Naive thymus-derived CD8-positive, alpha-beta T cell (primary cell): ENCODE measurements around the gene DSTN. TPM values are rescaled to one million over a fixed set of nuclear protein-coding genes. Genes with fewer than 3 reads are reported as not detected.
A peak's percentile ranks its signal among the peaks of the same experiment; 100 is the strongest.

Experiments
- ATAC-seq, 2 donors: fragments of 150-1000 bp; cut with Tn5 transposase in 1 of 2; sonication (Bioruptor Pico), chemical (Tn5 transposase) in 1 of 2; 1 replicate in 1 of 2; 2 replicates in 1 of 2; pipeline ENCODE4 v1.10.0; 2021; ENCODE audit warnings: mild to moderate bottlenecking in 2 of 2, moderate library complexity in 2 of 2
- POLR2A ChIA-PET: fragments of 350-600 bp; sonication (Branson Sonifier 250); formaldehyde crosslinking; loops from one replicate; lab custom pipeline; 2021; ENCODE audit warnings: antibody characterized with exemption; lab: Charles Lee
- DNase-seq, 10 donors: peaks; one replicate each; pipeline versions ENCODE4 v3.0.0 to v3.0.0-alpha.2; 2020 to 2022
- H3K27ac Mint-ChIP-seq, 10 donors: one replicate each; pipeline ENCODE4 v1.8.0; 2020 to 2022; ENCODE audit warnings: mild to moderate bottlenecking in 10 of 10, mixed read lengths in 10 of 10, moderate library complexity in 4 of 10, inconsistent platforms in 1 of 10
- H3K27me3 Mint-ChIP-seq, 5 donors: one replicate each; pipeline ENCODE4 v1.8.0; 2021 to 2022; ENCODE audit warnings: mixed read lengths in 5 of 5
- H3K36me3 Mint-ChIP-seq, 3 donors: one replicate each; pipeline ENCODE4 v1.8.0; 2020 to 2022; ENCODE audit warnings: mixed read lengths in 3 of 3, mild to moderate bottlenecking in 2 of 3, inconsistent platforms in 1 of 3
- H3K4me1 Mint-ChIP-seq, 4 donors: one replicate each; pipeline ENCODE4 v1.8.0; 2021 to 2022; ENCODE audit warnings: mixed read lengths in 4 of 4
- H3K4me3 Mint-ChIP-seq, 10 donors: one replicate each; pipeline ENCODE4 v1.8.0; 2020 to 2022; ENCODE audit warnings: mild to moderate bottlenecking in 10 of 10, mixed read lengths in 10 of 10, moderate library complexity in 6 of 10, inconsistent platforms in 1 of 10
- H3K9me3 Mint-ChIP-seq, 9 donors: one replicate each; pipeline ENCODE4 v1.8.0; 2020 to 2022; ENCODE audit warnings: mixed read lengths in 9 of 9, mild to moderate bottlenecking in 3 of 9, inconsistent platforms in 1 of 9, moderate library complexity in 1 of 9
- polyA plus RNA-seq, 3 donors: library from polyadenylated mRNA; unstranded; fragments of 300-500 nt; fragmentation: Illumina TruSeq; gene quantifications; one replicate each; pipeline ENCODE4 v1.2.3, GENCODE V29; 2021
- total RNA-seq, 8 experiments: library from RNA in 2 of 8; stranded (reverse) in 2 of 8; gene quantifications; one replicate each; pipeline ENCODE4 v1.2.3 and lab custom pipeline; 2021 to 2026

The DSTN gene
- total and polyA plus RNA-seq, 5 experiments from 2014 or later: 28.4 to 140 (median 75.1) TPM

GRCh38 chr20:17641520-17641964, 71.7 kb downstream of the DSTN start:
- H3K27me3 Mint-ChIP-seq: no peaks in the 10 kb centered on the region
- H3K4me1 Mint-ChIP-seq: peaks cover 0 to 13% (median 0%) of the 10 kb centered on the region in 4 donors
- DNase-seq (no peak), ATAC-seq (no peak)
- H3K4me3 Mint-ChIP-seq: no peak overlapping the region
- H3K36me3 Mint-ChIP-seq: peaks cover 0 to 11% (median 0%) of the 10 kb centered on the region in 3 donors
- H3K27ac Mint-ChIP-seq: peak overlapping the region in 2 of 10 donors; percentile 37 to 76
- POLR2A ChIA-PET: no interaction called here
- H3K9me3 Mint-ChIP-seq: no peaks in the 10 kb centered on the region

DNA sequence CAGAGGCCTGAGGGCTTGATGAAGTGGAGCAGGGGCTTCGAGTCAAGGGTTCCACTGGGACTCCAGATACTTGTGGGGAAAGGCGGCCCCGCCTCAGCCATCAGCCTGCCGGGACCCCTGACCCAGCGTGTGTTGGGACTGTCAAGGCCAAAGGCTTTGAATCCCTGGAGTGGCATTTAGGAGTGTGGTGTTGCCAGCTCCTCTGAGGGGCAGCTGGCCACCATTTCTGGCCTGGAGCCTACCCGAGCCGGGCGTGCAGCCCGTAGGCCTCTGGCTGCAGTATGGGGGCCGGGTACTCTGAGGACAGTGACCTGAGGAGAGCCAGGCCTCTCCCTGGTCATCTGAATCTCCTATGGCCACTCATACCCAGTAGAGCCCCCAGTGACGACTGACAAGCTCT, 72.1 kb downstream of the DSTN start:
- Mint-ChIP-seq H3K4me3 (no peak overlapping the region), H3K36me3 (peaks cover 0 to 11% (median 0%) of the 10 kb centered on the region in 3 donors), H3K27ac (no peak overlapping the region), H3K27me3 (no peaks in the 10 kb centered on the region), H3K9me3 (no peaks in the 10 kb centered on the region), H3K4me1 (peaks cover 0 to 13% (median 0%) of the 10 kb centered on the region in 4 donors)
- POLR2A ChIA-PET: no interaction called here
- no peak for ATAC-seq
- DNase-seq: no peak

- Mint-ChIP-seq H3K4me1 (peaks cover 0 to 18% (median 0%) of the 10 kb centered on the region in 4 donors), H3K27ac (no peak overlapping the region), H3K9me3 (no peaks in the 10 kb centered on the region), H3K27me3 (no peaks in the 10 kb centered on the region), H3K36me3 (peaks cover 0 to 11% (median 0%) of the 10 kb centered on the region in 3 donors), H3K4me3 (no peak overlapping the region)
- POLR2A ChIA-PET: no interaction called here
- ATAC-seq: no peak
- DNase-seq: no peak
These were observed 72.8 kb downstream of the DSTN start for GRCh38 chr20:17642404-17643269.

GRCh38 chr20:17643531-17644188, 73.8 kb downstream of the DSTN start:
- ATAC-seq: no peak
- POLR2A ChIA-PET: no interaction called here
- DNase-seq: no peak
- H3K4me1 Mint-ChIP-seq: peaks cover 0 to 25% (median 4%) of the 10 kb centered on the region in 4 donors
- no peaks in the 10 kb centered on the region for H3K9me3 Mint-ChIP-seq
- H3K27me3 Mint-ChIP-seq: no peaks in the 10 kb centered on the region
- no peak overlapping the region for H3K4me3 Mint-ChIP-seq
- H3K36me3 Mint-ChIP-seq: peaks cover 0 to 11% (median 0%) of the 10 kb centered on the region in 3 donors
- peak overlapping the region in 1 of 10 donors; percentile 17 for H3K27ac Mint-ChIP-seq

DNA sequence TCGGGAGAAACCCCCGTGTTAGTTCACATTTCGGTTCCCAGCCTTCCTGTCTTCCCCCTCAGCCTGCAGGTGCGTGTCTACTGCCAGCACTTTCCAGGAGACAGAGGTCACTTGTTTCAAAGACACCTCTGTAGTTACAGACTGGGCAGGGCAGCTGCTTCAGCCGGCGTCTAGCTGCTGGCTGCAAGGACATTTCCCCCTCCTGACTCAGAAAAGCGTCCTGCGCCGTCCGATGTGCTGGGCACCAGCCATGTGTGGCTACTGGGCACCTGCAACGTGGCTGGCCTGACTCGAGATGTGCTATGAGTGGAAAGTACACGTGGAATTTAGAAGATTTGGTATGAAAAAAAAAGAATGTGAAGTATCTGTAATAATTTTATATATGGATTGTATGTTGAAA, 74.6 kb downstream of the DSTN start:
- POLR2A ChIA-PET: no interaction called here
- Mint-ChIP-seq H3K27ac (peak overlapping the region in 3 of 10 donors; percentile 29 to 52 (median 34)), H3K4me1 (peaks cover 0 to 33% (median 9%) of the 10 kb centered on the region in 4 donors)

DNA sequence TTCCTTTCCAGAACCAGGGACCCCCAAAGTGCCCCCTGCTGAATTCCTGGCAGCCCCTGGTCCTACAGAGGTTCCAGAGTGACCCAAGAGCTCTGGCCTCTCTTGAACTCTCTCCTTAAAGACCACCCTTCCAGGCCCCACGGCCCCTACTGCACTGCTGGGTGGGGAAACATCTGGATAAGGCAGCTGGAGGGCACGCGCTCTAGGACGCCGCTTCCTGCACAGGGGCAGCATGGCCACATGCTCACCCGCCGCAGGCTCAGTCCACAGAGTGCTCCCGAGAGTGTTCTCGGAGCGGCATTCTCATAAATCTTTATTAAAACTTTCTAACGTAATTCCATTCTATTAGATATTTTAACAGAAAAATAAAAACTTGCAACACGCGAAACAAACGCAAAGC, 75.1 kb downstream of the DSTN start:
- Mint-ChIP-seq H3K27me3 (no peaks in the 10 kb centered on the region), H3K27ac (no peak overlapping the region), H3K36me3 (peaks cover 0 to 7% (median 0%) of the 10 kb centered on the region in 3 donors), H3K4me1 (peaks cover 0 to 37% (median 9%) of the 10 kb centered on the region in 4 donors), H3K4me3 (no peak overlapping the region), H3K9me3 (no peaks in the 10 kb centered on the region)
- ATAC-seq (no peak), DNase-seq (no peak)
- POLR2A ChIA-PET: no interaction called here

More for the DNA sequence above, 74.6 kb downstream of the DSTN start:
- DNase-seq (no peak), ATAC-seq (no peak)
- H3K9me3 Mint-ChIP-seq: no peaks in the 10 kb centered on the region
- no peak overlapping the region for H3K4me3 Mint-ChIP-seq
- H3K36me3 Mint-ChIP-seq: peaks cover 0 to 11% (median 0%) of the 10 kb centered on the region in 3 donors
- H3K27me3 Mint-ChIP-seq: no peaks in the 10 kb centered on the region

DNA sequence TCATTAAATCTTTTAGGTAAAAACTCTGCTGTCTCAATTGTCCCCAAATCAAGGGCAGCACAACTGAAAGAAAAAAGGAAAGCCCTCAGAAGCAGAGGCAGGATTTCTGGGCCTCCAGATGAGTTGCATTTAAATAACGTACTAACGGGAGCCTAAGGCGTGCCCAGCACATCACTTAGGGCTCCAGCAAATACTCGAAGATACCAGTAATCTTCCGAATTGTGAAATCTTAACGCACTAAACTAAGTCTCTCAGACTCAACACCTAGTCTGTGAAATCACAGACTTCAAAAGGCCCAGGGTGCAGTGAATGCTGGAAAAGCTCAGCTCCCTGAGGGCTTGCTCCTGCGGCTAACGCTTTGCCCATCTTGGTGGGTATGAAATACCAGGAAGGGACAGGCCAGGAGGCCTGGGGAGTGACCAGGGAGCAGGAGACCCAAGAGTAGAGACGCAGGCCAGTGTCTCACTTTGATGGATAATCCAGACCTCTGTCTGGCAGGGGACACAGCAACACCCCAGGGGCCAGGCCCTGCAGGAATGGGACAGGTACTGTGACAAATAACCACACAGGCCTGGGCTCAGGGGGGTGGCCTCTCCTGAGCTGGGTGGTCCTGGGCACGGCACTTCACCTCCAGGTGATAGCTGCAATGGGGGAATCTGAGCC, 75.8 kb downstream of the DSTN start:
- POLR2A ChIA-PET: no interaction called here
- Mint-ChIP-seq H3K27ac (no peak overlapping the region), H3K36me3 (peaks cover 0 to 2% (median 0%) of the 10 kb centered on the region in 3 donors), H3K4me1 (peaks cover 0 to 44% (median 9%) of the 10 kb centered on the region in 4 donors), H3K9me3 (no peaks in the 10 kb centered on the region), H3K4me3 (no peak overlapping the region), H3K27me3 (no peaks in the 10 kb centered on the region)
- DNase-seq (peak in 1 of 10 donors; percentile 45), ATAC-seq (no peak)

DNA sequence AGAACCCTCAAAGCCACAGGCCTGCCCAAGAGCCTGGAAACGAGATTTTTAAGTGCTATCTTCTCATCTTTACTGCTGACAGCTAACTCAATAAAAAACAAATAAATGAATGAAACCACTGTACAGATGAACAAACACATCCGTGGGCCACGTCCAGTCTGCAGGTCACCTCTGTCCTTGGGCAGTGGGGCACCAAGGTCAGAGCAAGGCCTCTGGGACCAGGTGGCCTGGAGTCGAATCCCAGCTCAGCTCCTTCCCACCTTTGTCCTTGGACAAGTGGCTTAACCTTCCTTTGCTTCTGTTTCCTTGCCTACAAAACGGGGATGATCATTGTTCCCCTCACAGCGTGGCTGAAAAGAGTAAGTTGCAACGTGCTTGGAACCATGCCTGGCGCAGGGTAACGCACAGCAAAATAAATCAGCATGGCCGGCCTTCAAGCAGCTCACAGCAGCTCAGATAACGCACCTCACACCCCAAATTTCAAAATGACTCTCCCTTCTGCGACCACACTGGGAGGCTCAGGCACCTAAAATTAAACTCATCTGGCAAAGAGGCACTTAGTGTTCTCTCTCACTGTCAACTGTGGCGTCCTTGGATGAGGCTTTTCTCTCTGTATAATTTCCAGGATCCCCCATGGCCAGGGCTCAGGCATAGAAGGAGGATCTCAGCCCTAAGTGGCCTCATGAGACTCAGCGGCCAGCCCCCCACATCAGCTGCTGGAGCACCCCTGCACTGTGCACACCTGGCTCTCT, 76.5 kb downstream of the DSTN start:
- Mint-ChIP-seq H3K4me3 (no peak overlapping the region), H3K27me3 (no peaks in the 10 kb centered on the region), H3K27ac (no peak overlapping the region), H3K36me3 (peaks cover 0 to 2% (median 0%) of the 10 kb centered on the region in 3 donors), H3K4me1 (peaks cover 0 to 50% (median 9%) of the 10 kb centered on the region in 4 donors), H3K9me3 (no peaks in the 10 kb centered on the region)
- POLR2A ChIA-PET: no interaction called here
- ATAC-seq (no peak), DNase-seq (no peak)

DNA sequence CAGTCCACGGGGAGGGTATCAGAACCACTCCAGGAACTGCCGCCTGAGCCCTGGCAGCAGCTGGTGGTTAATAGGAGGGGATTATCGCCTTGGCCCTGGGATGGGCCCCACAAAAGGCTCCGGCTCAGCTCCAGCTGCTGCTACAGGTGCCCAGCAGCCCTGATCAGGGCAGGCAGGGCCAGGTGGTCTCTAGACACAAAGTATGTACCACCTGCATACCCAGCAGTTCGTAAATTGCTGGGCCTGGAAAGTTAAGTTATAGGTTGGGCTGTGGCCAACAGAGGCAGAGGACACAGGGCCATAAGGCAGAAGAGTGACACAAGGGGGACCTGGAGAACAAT, 77.1 kb downstream of the DSTN start:
- Mint-ChIP-seq H3K4me1 (peaks cover 0 to 50% (median 9%) of the 10 kb centered on the region in 4 donors), H3K9me3 (no peaks in the 10 kb centered on the region), H3K4me3 (no peak overlapping the region), H3K27ac (no peak overlapping the region), H3K36me3 (peaks cover 0 to 2% (median 0%) of the 10 kb centered on the region in 3 donors), H3K27me3 (no peaks in the 10 kb centered on the region)
- ATAC-seq (no peak), DNase-seq (peak in 1 of 10 donors; percentile 38)
- POLR2A ChIA-PET: no interaction called here

GRCh38 chr20:17647391-17648314, 77.8 kb downstream of the DSTN start:
- Mint-ChIP-seq H3K36me3 (peaks cover 0 to 2% (median 0%) of the 10 kb centered on the region in 3 donors), H3K4me3 (peak overlapping the region in 1 of 10 donors; percentile 11), H3K27me3 (no peaks in the 10 kb centered on the region), H3K4me1 (peaks cover 0 to 50% (median 9%) of the 10 kb centered on the region in 4 donors), H3K9me3 (no peaks in the 10 kb centered on the region), H3K27ac (peak overlapping the region in 3 of 10 donors; percentile 25 to 44 (median 33))
- POLR2A ChIA-PET: no interaction called here
- DNase-seq (peak in 1 of 10 donors; percentile 27), ATAC-seq (no peak)

DNA sequence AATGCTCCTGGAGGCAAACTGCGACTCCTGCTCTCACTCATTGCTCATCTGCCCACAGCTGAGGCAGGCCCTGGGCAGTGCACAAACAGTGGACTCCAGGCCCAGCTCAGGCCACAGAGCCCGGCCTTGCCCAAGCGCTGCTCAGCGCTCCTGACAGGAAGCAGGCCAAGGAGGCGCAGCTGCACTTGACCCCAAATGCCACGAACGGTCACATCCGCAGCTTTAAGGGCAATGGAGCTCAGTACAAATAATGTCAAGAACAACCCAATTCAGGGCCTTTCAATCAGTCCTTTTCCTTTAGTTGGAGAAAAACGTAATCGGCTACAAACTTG, 78.4 kb downstream of the DSTN start:
- DNase-seq: no peak
- H3K36me3 Mint-ChIP-seq: peaks cover 0 to under 1% (median 0%) of the 10 kb centered on the region in 3 donors
- peak overlapping the region in 2 of 10 donors; percentile 25 to 44 for H3K27ac Mint-ChIP-seq
- peaks cover 0 to 48% (median 9%) of the 10 kb centered on the region in 4 donors for H3K4me1 Mint-ChIP-seq
- POLR2A ChIA-PET: no interaction called here
- ATAC-seq: no peak
- H3K4me3 Mint-ChIP-seq: peak overlapping the region in 1 of 10 donors; percentile 11
- no peaks in the 10 kb centered on the region for H3K27me3 Mint-ChIP-seq
- H3K9me3 Mint-ChIP-seq: no peaks in the 10 kb centered on the region
